Chondrocyte (in vitro differentiated cells): ENCODE data around the gene CRYZL1. TPM values are rescaled to one million over a fixed set of nuclear protein-coding genes. Genes with fewer than 3 reads are reported as not detected.
"Not testable (repeated sequence)": the region's sequence is repeated elsewhere in the genome, so short reads cannot be mapped to it uniquely, and the experiment has no call there.

Experiments
- DNase-seq: peaks from one replicate; pipeline ENCODE4 v3.0.0; 2021; ENCODE audit warnings: mixed read lengths, low spot score
- H3K27ac Mint-ChIP-seq: one replicate; pipeline ENCODE4 v1.8.0; 2021; ENCODE audit warnings: mild to moderate bottlenecking, moderate library complexity, mixed read lengths; ENCODE audit not compliant: unreplicated experiment
- H3K27me3 Mint-ChIP-seq: 2 replicates; pipeline ENCODE4 v1.8.0; 2021; ENCODE audit warnings: low read depth, mixed read lengths
- H3K36me3 Mint-ChIP-seq: 2 replicates; pipeline ENCODE4 v1.8.0; 2021; ENCODE audit warnings: low read depth, mixed read lengths
- H3K4me1 Mint-ChIP-seq: 2 replicates; pipeline ENCODE4 v1.8.0; 2021; ENCODE audit warnings: low read depth, mild to moderate bottlenecking, mixed read lengths
- H3K4me3 Mint-ChIP-seq: one replicate; pipeline ENCODE4 v1.8.0; 2021; ENCODE audit warnings: mild to moderate bottlenecking, moderate library complexity, mixed read lengths; ENCODE audit not compliant: unreplicated experiment
- H3K9me3 Mint-ChIP-seq: 2 replicates; pipeline ENCODE4 v1.8.0; 2021; ENCODE audit warnings: low read depth, mixed read lengths
- total RNA-seq: library from RNA; stranded (reverse); gene quantifications from 3 replicates; pipeline ENCODE4 v1.2.1, GENCODE V29; 2021
- TF ChIP-seq, protein P1 (sequence below): fragments of 200-600 bp; sonication (generic); IDR thresholded peaks from 2 replicates; pipeline ENCODE4 v1.5.0; 2021; ENCODE audit warnings: antibody characterized with exemption, mild to moderate bottlenecking, moderate library complexity

The CRYZL1 gene
- total RNA-seq, 1 donor from 2014 or later: 30.4 TPM

DNA sequence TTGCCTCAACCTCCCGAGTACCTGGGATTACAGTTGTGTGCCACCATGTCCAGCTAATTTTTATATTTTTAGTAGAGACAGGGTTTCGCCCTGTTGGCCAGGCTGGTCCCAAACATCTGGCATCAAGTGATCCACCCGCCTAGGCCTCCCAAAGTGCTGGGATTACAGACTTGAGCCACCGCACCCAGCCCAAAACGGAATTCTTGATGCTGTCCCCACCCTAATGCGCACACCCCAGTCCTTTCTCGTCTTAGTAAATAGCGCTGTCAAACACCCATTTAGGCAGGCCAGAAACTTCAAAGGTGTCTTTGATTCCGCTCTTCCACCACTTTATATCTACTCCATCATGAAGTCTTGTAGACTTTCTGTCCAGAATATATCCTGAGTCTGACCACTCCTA, 35.9 kb upstream of the CRYZL1 start:
- peaks cover under 1% of the 10 kb centered on the region for H3K9me3 Mint-ChIP-seq
- DNase-seq: no peak
- H3K27ac Mint-ChIP-seq: no peak overlapping the region
- TF ChIP-seq, protein P1, sequence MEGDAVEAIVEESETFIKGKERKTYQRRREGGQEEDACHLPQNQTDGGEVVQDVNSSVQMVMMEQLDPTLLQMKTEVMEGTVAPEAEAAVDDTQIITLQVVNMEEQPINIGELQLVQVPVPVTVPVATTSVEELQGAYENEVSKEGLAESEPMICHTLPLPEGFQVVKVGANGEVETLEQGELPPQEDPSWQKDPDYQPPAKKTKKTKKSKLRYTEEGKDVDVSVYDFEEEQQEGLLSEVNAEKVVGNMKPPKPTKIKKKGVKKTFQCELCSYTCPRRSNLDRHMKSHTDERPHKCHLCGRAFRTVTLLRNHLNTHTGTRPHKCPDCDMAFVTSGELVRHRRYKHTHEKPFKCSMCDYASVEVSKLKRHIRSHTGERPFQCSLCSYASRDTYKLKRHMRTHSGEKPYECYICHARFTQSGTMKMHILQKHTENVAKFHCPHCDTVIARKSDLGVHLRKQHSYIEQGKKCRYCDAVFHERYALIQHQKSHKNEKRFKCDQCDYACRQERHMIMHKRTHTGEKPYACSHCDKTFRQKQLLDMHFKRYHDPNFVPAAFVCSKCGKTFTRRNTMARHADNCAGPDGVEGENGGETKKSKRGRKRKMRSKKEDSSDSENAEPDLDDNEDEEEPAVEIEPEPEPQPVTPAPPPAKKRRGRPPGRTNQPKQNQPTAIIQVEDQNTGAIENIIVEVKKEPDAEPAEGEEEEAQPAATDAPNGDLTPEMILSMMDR: no peak
- H3K4me1 Mint-ChIP-seq: peaks cover 27% of the 10 kb centered on the region
- no peak overlapping the region for H3K4me3 Mint-ChIP-seq
- H3K36me3 Mint-ChIP-seq: peaks cover 3% of the 10 kb centered on the region
- no peaks in the 10 kb centered on the region for H3K27me3 Mint-ChIP-seq

- DNase-seq, H3K9me3 Mint-ChIP-seq, H3K36me3 Mint-ChIP-seq, H3K4me3 Mint-ChIP-seq, H3K27ac Mint-ChIP-seq, H3K27me3 Mint-ChIP-seq: not testable (repeated sequence)
- H3K4me1 Mint-ChIP-seq: peaks cover 30% of the 10 kb centered on the region
Measured at GRCh38 chr21:33676666-33677065, 35.1 kb upstream of the CRYZL1 start.

GRCh38 chr21:33674226-33674625, 32.7 kb upstream of the CRYZL1 start:
- no peak overlapping the region for H3K4me3 Mint-ChIP-seq
- H3K27me3 Mint-ChIP-seq: no peaks in the 10 kb centered on the region
- no peak overlapping the region for H3K27ac Mint-ChIP-seq
- TF ChIP-seq, protein P1: no peak
- peaks cover 4% of the 10 kb centered on the region for H3K36me3 Mint-ChIP-seq
- peaks cover 4% of the 10 kb centered on the region for H3K9me3 Mint-ChIP-seq
- H3K4me1 Mint-ChIP-seq: peaks cover 18% of the 10 kb centered on the region
- DNase-seq: no peak

- TF ChIP-seq, protein P1: no peak
- no peak for DNase-seq
- peaks cover 4% of the 10 kb centered on the region for H3K36me3 Mint-ChIP-seq
- H3K9me3 Mint-ChIP-seq: peaks cover 4% of the 10 kb centered on the region
- no peaks in the 10 kb centered on the region for H3K27me3 Mint-ChIP-seq
- H3K27ac Mint-ChIP-seq: no peak overlapping the region
- no peak overlapping the region for H3K4me3 Mint-ChIP-seq
- peaks cover 14% of the 10 kb centered on the region for H3K4me1 Mint-ChIP-seq
Measured at GRCh38 chr21:33673473-33673872, 31.9 kb upstream of the CRYZL1 start.

DNA sequence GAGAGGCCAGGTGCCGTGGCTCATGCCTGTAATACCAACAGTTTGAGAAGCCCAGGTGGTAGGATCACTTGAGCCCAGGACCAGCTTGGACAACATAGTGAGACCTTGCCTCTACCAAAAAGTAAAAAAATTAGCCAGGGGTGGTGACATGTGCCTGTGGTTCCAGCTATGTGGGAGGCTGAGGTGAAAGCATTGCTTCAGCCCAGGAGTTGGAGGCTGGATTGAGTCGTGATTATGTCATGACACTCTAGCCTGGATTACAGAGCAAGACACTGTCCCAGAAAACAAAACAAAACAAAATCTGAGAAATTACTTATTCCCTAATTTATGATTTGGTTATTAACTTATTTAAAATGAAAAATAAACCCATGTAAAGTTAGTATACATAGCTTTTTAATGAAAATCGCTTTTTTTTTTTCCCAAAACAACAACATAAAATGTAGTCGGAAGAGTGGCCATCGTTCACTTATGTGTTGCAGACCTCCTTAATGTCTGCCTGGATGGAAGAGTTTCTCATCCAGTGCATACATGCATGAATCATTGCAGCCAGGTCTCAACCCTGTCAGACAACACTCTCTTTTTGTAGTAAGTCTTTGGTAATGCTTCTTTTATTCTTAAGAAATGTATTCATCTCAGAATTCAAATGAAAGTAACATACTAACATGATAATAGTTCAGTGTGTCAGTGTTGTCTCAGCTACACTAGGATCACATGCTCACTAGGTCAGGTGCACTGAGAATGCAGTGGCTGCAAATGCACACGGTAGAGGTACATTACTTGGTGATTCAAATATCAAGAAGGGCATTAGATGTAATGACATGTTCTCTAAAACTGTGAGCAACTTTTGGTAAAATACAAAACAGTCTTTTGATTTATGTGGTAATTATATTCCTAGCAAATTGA, 28.8 kb upstream of the CRYZL1 start:
- no peak for DNase-seq
- Mint-ChIP-seq H3K9me3 (peaks cover 4% of the 10 kb centered on the region), H3K36me3 (peaks cover 2% of the 10 kb centered on the region), H3K27ac (no peak overlapping the region), H3K4me1 (peaks cover 23% of the 10 kb centered on the region), H3K27me3 (no peaks in the 10 kb centered on the region), H3K4me3 (no peak overlapping the region)
- TF ChIP-seq, protein P1: no peak

DNA sequence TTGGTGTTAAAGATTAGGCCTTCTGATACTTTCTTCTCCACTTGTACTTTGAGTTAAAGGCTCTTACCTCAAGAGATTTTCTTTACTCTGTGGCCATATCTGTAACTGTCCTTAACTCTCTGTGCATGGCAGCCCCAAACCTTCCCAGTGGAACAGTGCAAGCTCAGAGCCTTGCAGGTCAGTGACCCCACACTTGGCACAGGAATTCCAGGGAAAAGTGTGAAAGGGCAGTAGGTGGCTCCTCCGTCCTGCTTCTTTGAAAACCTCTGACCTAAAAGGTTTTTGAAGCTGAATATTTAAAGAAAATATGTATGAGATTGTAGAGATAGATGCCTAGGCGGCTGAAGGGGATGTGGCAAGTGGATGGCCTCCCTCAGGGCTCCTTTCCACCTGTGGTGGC, 27.1 kb upstream of the CRYZL1 start:
- Mint-ChIP-seq H3K4me1 (peaks cover 23% of the 10 kb centered on the region), H3K4me3 (no peak overlapping the region), H3K36me3 (peaks cover 2% of the 10 kb centered on the region), H3K9me3 (peaks cover 4% of the 10 kb centered on the region), H3K27me3 (no peaks in the 10 kb centered on the region), H3K27ac (no peak overlapping the region)
- TF ChIP-seq, protein P1: no peak
- DNase-seq: no peak
